Ishikawa (cell line): Measurements from ENCODE around the gene CALM3.

Source experiments
- CEBPB ChIP-seq: IDR thresholded peaks from 2 replicates; pipeline ENCODE4 v1.6.1; 2012
- CREB1 ChIP-seq: IDR thresholded peaks from 2 replicates; pipeline ENCODE4 v1.6.1; 2012; ENCODE audit warnings: low read depth
- EGR1 ChIP-seq: IDR thresholded peaks from 2 replicates; pipeline ENCODE4 v1.6.1; 2012
- EP300 ChIP-seq: IDR thresholded peaks from 2 replicates; pipeline ENCODE4 v1.6.1; 2012; ENCODE audit warnings: borderline replicate concordance
- FOXM1 ChIP-seq: IDR thresholded peaks from 2 replicates; pipeline ENCODE4 v1.6.1; 2012; ENCODE audit warnings: low read depth, borderline replicate concordance
- NFIC ChIP-seq: IDR thresholded peaks from 2 replicates; pipeline ENCODE4 v1.6.1; 2012
- RAD21 ChIP-seq: IDR thresholded peaks from 2 replicates; pipeline ENCODE4 v1.6.1; 2012; ENCODE audit warnings: low read depth
- TAF1 ChIP-seq: IDR thresholded peaks from 2 replicates; pipeline ENCODE4 v1.6.1; 2012; ENCODE audit warnings: low read depth, mild to moderate bottlenecking
- TCF12 ChIP-seq: IDR thresholded peaks from 2 replicates; pipeline ENCODE4 v1.6.1; 2012; ENCODE audit warnings: low read depth
- TEAD4 ChIP-seq: IDR thresholded peaks from 2 replicates; pipeline ENCODE4 v1.6.1; 2012
- YY1 ChIP-seq: IDR thresholded peaks from 2 replicates; pipeline ENCODE4 v1.6.1; 2012; ENCODE audit warnings: low read depth
- ZBTB7A ChIP-seq: IDR thresholded peaks from 2 replicates; pipeline ENCODE4 v1.6.1; 2012; ENCODE audit warnings: low read depth
- TF ChIP-seq, protein P1 (sequence below): IDR thresholded peaks from 2 replicates; pipeline ENCODE4 v1.6.1; 2012
- TF ChIP-seq, protein P2 (sequence below): IDR thresholded peaks from 2 replicates; pipeline ENCODE4 v1.6.1; 2012; ENCODE audit warnings: low read depth, mild to moderate bottlenecking
- TF ChIP-seq, protein P3 (sequence below): IDR thresholded peaks from 2 replicates; pipeline ENCODE4 v1.6.1; 2012

Gene CALM3

DNA sequence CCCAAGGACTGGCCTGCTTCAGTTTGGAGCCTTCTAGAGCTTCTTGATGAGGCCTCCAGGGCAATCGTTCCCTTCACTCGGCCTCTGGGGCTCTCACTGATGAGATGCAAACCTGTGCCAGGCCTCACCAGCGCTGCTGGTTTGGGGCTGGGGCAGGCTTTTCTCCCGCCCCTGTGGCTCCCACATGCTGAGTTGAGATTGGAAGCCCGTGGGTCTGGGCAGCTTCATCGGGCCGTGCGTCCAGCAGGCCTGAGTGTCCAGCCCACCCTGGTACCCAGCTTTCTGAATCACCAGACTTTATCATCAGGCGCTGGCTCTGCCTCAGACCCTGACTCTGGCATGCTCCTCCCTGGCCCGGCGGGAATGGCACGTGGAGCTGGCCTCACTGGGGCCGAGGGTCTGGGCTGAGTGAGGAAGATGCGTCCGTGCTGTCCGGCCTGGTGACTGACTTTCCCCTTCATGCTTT lies 4.3 kb downstream of the CALM3 start:
- TF ChIP-seq YY1: no peak
- no peak for TF ChIP-seq EGR1
- TF ChIP-seq ZBTB7A: no peak
- TF ChIP-seq RAD21: no peak
- no peak for TF ChIP-seq EP300
- TF ChIP-seq, protein P1, sequence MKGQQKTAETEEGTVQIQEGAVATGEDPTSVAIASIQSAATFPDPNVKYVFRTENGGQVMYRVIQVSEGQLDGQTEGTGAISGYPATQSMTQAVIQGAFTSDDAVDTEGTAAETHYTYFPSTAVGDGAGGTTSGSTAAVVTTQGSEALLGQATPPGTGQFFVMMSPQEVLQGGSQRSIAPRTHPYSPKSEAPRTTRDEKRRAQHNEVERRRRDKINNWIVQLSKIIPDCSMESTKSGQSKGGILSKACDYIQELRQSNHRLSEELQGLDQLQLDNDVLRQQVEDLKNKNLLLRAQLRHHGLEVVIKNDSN: no peak
- TF ChIP-seq, protein P2, sequence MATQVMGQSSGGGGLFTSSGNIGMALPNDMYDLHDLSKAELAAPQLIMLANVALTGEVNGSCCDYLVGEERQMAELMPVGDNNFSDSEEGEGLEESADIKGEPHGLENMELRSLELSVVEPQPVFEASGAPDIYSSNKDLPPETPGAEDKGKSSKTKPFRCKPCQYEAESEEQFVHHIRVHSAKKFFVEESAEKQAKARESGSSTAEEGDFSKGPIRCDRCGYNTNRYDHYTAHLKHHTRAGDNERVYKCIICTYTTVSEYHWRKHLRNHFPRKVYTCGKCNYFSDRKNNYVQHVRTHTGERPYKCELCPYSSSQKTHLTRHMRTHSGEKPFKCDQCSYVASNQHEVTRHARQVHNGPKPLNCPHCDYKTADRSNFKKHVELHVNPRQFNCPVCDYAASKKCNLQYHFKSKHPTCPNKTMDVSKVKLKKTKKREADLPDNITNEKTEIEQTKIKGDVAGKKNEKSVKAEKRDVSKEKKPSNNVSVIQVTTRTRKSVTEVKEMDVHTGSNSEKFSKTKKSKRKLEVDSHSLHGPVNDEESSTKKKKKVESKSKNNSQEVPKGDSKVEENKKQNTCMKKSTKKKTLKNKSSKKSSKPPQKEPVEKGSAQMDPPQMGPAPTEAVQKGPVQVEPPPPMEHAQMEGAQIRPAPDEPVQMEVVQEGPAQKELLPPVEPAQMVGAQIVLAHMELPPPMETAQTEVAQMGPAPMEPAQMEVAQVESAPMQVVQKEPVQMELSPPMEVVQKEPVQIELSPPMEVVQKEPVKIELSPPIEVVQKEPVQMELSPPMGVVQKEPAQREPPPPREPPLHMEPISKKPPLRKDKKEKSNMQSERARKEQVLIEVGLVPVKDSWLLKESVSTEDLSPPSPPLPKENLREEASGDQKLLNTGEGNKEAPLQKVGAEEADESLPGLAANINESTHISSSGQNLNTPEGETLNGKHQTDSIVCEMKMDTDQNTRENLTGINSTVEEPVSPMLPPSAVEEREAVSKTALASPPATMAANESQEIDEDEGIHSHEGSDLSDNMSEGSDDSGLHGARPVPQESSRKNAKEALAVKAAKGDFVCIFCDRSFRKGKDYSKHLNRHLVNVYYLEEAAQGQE: no peak
- no peak for TF ChIP-seq TEAD4
- no peak for TF ChIP-seq NFIC
- TF ChIP-seq, protein P3, sequence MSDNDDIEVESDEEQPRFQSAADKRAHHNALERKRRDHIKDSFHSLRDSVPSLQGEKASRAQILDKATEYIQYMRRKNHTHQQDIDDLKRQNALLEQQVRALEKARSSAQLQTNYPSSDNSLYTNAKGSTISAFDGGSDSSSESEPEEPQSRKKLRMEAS: no peak
- no peak for TF ChIP-seq TCF12
- no peak for TF ChIP-seq FOXM1
- TF ChIP-seq CREB1: no peak
- no peak for TF ChIP-seq TAF1
- no peak for TF ChIP-seq CEBPB

DNA sequence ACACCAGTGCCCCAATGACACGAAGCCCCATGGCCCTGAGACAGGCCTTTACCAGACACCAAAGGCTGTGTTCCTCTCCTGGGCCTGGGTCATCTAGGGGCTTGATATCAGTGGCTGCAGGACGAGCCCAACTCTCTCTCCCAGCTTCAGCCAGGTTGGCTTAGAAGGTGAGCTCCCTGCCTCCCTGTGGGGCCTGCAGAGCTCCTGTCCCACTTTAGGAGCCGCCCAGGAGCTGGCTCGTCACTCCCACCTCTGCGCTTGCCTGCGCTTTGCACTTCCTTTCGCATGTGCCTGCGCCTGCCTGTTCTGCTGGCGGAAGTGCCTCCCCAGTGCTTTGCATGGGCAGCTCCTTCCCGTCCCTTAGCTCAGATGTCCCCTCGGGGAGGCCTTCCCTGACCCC lies 4.9 kb downstream of the CALM3 start:
- TF ChIP-seq ZBTB7A: no peak
- TF ChIP-seq EGR1: no peak

DNA sequence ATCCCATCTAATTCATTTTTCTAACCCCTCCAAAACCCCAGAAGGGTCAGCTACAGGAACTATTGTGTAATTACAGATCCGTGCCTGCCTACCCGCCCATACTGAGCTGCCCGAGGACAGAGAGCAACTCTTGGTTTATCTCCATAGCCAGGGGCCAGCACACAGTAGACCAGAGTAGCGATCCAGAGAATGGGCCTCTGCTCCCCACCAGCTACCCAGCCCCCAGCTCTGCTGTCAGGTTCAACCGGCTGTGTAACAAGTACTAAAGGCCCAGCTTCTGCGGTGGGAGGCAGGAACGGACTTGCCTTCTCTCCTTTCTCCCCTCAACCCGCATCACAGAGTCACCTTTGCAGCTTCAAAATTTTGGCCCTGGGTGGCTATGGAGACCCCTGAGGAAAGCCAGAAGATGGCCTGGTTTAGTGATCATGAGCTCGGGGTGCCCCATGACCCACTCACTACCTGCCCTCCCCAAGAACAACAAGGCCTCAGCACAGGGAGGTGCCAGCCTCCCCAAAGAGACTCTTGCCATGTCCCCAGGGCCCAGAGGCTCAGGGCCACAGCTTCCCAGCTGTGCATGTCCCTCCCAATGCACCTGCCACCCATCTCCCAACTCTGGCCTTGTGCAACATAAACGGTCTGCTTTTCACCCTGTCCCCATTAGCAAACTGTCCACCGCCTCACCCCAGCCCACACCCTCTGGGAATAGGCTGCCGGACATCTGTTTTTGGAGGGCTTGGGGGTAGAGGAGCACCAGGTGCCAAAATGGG lies 5.7 kb downstream of the CALM3 start:
- TF ChIP-seq, protein P1: no peak
- TF ChIP-seq TEAD4 (no peak), TAF1 (no peak), EGR1 (no peak), EP300 (no peak), ZBTB7A (no peak), RAD21 (no peak), FOXM1 (no peak)

DNA sequence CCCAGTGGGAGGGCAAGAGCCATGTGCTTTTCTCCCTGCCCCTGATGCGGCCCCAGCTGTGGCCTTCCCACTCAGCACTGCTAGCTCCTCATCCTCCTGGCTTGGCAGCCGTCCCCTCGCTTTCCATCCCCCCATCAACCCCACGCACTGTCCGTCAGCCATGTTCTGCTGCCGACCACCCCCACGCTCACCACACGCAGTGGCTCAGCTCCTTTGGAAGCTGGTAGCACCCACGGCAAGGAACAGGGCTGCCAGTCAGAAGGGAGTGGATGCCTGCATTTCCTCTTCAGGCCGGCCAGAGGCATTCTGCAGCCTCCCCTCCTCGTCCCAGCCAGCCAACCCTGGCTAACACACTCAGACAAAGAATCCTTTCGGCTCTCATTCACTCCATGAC lies 6.3 kb downstream of the CALM3 start:
- TF ChIP-seq CREB1 (no peak), CEBPB (no peak), ZBTB7A (no peak), YY1 (no peak), FOXM1 (no peak), EGR1 (no peak), RAD21 (no peak), TAF1 (no peak), EP300 (no peak), NFIC (no peak), TCF12 (no peak), TEAD4 (no peak)
- TF ChIP-seq, protein P2: no peak
- TF ChIP-seq, protein P1: no peak
- TF ChIP-seq, protein P3: no peak

DNA sequence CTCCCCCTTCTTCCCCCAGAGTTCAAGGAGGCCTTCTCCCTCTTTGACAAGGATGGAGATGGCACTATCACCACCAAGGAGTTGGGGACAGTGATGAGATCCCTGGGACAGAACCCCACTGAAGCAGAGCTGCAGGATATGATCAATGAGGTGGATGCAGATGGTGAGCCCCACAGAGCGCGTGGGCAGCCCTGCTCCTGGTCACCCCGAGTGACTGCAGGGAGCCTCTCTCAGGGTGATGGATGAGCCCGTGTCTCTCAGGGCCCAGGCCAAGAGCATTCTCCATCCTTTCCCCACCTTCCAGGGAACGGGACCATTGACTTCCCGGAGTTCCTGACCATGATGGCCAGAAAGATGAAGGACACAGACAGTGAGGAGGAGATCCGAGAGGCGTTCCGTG lies 7.0 kb downstream of the CALM3 start:
- TF ChIP-seq, protein P1: no peak
- TF ChIP-seq, protein P3: no peak
- TF ChIP-seq EGR1: no peak
- no peak for TF ChIP-seq ZBTB7A
- no peak for TF ChIP-seq TCF12
- no peak for TF ChIP-seq FOXM1
- TF ChIP-seq EP300: no peak
- no peak for TF ChIP-seq TAF1
- no peak for TF ChIP-seq RAD21
- TF ChIP-seq TEAD4: no peak
- no peak for TF ChIP-seq NFIC
- TF ChIP-seq, protein P2: no peak
